Neural cell (in vitro differentiated cells): ENCODE results near the gene DNAJC10. TPM values are rescaled to one million over a fixed set of nuclear protein-coding genes. Genes with fewer than 3 reads are reported as not detected.

Experiments used
- H2AFZ ChIP-seq: fragments of 200-600, 300-800 bp; sonication (generic), shearing (Covaris generic); 2 replicates; pipeline ENCODE4 v1.6.0; 2014; ENCODE audit warnings: low read depth, mild to moderate bottlenecking, antibody characterized with exemption, low read length, moderate library complexity
- H3F3A ChIP-seq: fragments of 200-600 bp; shearing (Covaris generic); 2 replicates; pipeline ENCODE4 v1.6.1; 2016; ENCODE audit warnings: mild to moderate bottlenecking, moderate library complexity, mixed read lengths, antibody characterized with exemption, low read length; ENCODE audit not compliant: insufficient read depth, poor library complexity, severe bottlenecking
- H3K27ac ChIP-seq: fragments of 200-600, 300-800 bp; sonication (generic), shearing (Covaris generic); 2 replicates; pipeline ENCODE4 v1.5.1; 2014; ENCODE audit warnings: mild to moderate bottlenecking, low read length, moderate library complexity
- H3K27me3 ChIP-seq: fragments of 300-800, 200-600 bp; sonication (generic), shearing (Covaris generic); 2 replicates; pipeline ENCODE4 v1.6.0; 2014; ENCODE audit warnings: mild to moderate bottlenecking, low read depth, low read length, moderate library complexity; ENCODE audit not compliant: insufficient read depth
- H3K36me3 ChIP-seq: fragments of 300-800, 200-600 bp; sonication (generic), shearing (Covaris generic); 2 replicates; pipeline ENCODE4 v1.5.1; 2014; ENCODE audit warnings: mild to moderate bottlenecking, antibody characterized with exemption, low read length, moderate library complexity; ENCODE audit not compliant: insufficient read depth
- H3K4me2 ChIP-seq: fragments of 300-800, 200-600 bp; sonication (generic), shearing (Covaris generic); 2 replicates; pipeline ENCODE4 v1.6.0; 2014; ENCODE audit warnings: mild to moderate bottlenecking, low read length
- H3K4me3 ChIP-seq: fragments of 300-800, 200-600 bp; sonication (generic), shearing (Covaris generic); 2 replicates; pipeline ENCODE4 v1.5.1; 2014; ENCODE audit warnings: mild to moderate bottlenecking, low read length, moderate library complexity
- H3K79me2 ChIP-seq: fragments of 200-600 bp; shearing (Covaris generic); replicated peaks from 2 replicates; pipeline ENCODE4 v1.6.0; 2014; ENCODE audit warnings: mild to moderate bottlenecking, low read length, moderate library complexity; ENCODE audit not compliant: insufficient read depth
- H3K9ac ChIP-seq: fragments of 300-800, 200-600 bp; sonication (generic), shearing (Covaris generic); 2 replicates; pipeline ENCODE4 v1.6.1; 2016; ENCODE audit warnings: mild to moderate bottlenecking, low read length, mixed read lengths
- H3K9me2 ChIP-seq: fragments of 200-600 bp; shearing (Covaris generic); 2 replicates; pipeline ENCODE4 v1.6.1; 2016; ENCODE audit warnings: mild to moderate bottlenecking, low read length, mixed read lengths; ENCODE audit not compliant: insufficient read depth
- H3K9me3 ChIP-seq: fragments of 200-600, 300-800 bp; sonication (generic), shearing (Covaris generic); 2 replicates; pipeline ENCODE4 v1.6.1; 2016; ENCODE audit warnings: mild to moderate bottlenecking, mixed run types, low read length, moderate library complexity, mixed read lengths
- H4K20me1 ChIP-seq: fragments of 200-600 bp; shearing (Covaris generic); 2 replicates; pipeline ENCODE4 v1.6.1; 2016; ENCODE audit warnings: mild to moderate bottlenecking, mixed run types; ENCODE audit not compliant: insufficient read depth
- CTCF ChIP-seq: fragments of 450-650 bp; IDR thresholded peaks from 2 replicates; pipeline ENCODE4 v1.5.1; 2014; ENCODE audit warnings: antibody characterized with exemption, mild to moderate bottlenecking, moderate library complexity; ENCODE audit not compliant: poor library complexity, severe bottlenecking
- EP300 ChIP-seq: fragments of 450-650 bp; conservative IDR thresholded peaks from 2 replicates; pipeline ENCODE4 v1.6.1; 2014; ENCODE audit warnings: antibody characterized with exemption, mild to moderate bottlenecking, moderate library complexity; ENCODE audit not compliant: poor library complexity, severe bottlenecking
- EZH2 ChIP-seq: fragments of 200-600, 300-800 bp; shearing (Covaris generic), sonication (generic); IDR thresholded peaks from 2 replicates; pipeline ENCODE4 v1.6.1; 2014; ENCODE audit warnings: antibody characterized with exemption, low read length, borderline replicate concordance, mild to moderate bottlenecking; ENCODE audit not compliant: insufficient read depth, poor library complexity, severe bottlenecking
- MXI1 ChIP-seq: fragments of 450-650 bp; conservative IDR thresholded peaks from 2 replicates; pipeline ENCODE4 v1.6.1; 2014; ENCODE audit warnings: antibody characterized with exemption, mild to moderate bottlenecking; ENCODE audit not compliant: poor library complexity, severe bottlenecking
- POLR2AphosphoS5 ChIP-seq: IDR thresholded peaks from 2 replicates; pipeline ENCODE4 v1.6.1; 2012
- RAD21 ChIP-seq: fragments of 450-650 bp; conservative IDR thresholded peaks from 2 replicates; pipeline ENCODE4 v1.6.1; 2014; ENCODE audit warnings: antibody characterized with exemption, mild to moderate bottlenecking, moderate library complexity
- REST ChIP-seq: IDR thresholded peaks from 2 replicates; pipeline ENCODE4 v1.6.1; 2012; ENCODE audit warnings: borderline replicate concordance
- SMC3 ChIP-seq: fragments of 450-650 bp; conservative IDR thresholded peaks from 2 replicates; pipeline ENCODE4 v1.6.1; 2014; ENCODE audit warnings: antibody characterized with exemption, mild to moderate bottlenecking, moderate library complexity; ENCODE audit not compliant: poor library complexity
- TAF1 ChIP-seq: IDR thresholded peaks from 2 replicates; pipeline ENCODE4 v1.6.1; 2012; ENCODE audit warnings: low read depth
- polyA plus RNA-seq: library from polyadenylated mRNA; depleted of rRNA; stranded (reverse); fragments of >200 nt; gene quantifications from 2 replicates; pipeline ENCODE4 v1.2.3, GENCODE V29; 2014

Gene DNAJC10
- polyA plus RNA-seq, 1 donor from 2014 or later = 92.5 TPM

GRCh38 chr2:182667315-182667695, 48.8 kb upstream of the DNAJC10 start:
- H3K36me3 ChIP-seq = no peaks in the 10 kb centered on the region
- H3K27ac ChIP-seq = no peak overlapping the region
- no peaks in the 10 kb centered on the region for H3K9me2 ChIP-seq
- H3K27me3 ChIP-seq = no peaks in the 10 kb centered on the region
- no peak for TF ChIP-seq EZH2
- TF ChIP-seq POLR2AphosphoS5 = no peak
- TF ChIP-seq SMC3 = no peak
- no peak for TF ChIP-seq MXI1
- TF ChIP-seq CTCF = no peak
- no peak overlapping the region for H3K4me2 ChIP-seq
- no peaks in the 10 kb centered on the region for H3K79me2 ChIP-seq
- no peak overlapping the region for H3K9ac ChIP-seq
- H3K4me3 ChIP-seq = no peak overlapping the region
- H2AFZ ChIP-seq = no peak overlapping the region
- H3K9me3 ChIP-seq = no peaks in the 10 kb centered on the region
- H4K20me1 ChIP-seq = no peaks in the 10 kb centered on the region
- no peaks in the 10 kb centered on the region for H3F3A ChIP-seq

- no peaks in the 10 kb centered on the region for H3K9me2 ChIP-seq
- H3K4me2 ChIP-seq = no peak overlapping the region
- H2AFZ ChIP-seq = no peak overlapping the region
- no peaks in the 10 kb centered on the region for H3K79me2 ChIP-seq
- H3K27ac ChIP-seq = no peak overlapping the region
- H4K20me1 ChIP-seq = no peaks in the 10 kb centered on the region
- H3K9ac ChIP-seq = no peak overlapping the region
- H3K9me3 ChIP-seq = no peaks in the 10 kb centered on the region
- no peaks in the 10 kb centered on the region for H3K36me3 ChIP-seq
- no peaks in the 10 kb centered on the region for H3K27me3 ChIP-seq
- no peak overlapping the region for H3K4me3 ChIP-seq
- no peak for TF ChIP-seq RAD21
- TF ChIP-seq EP300 = no peak
- TF ChIP-seq POLR2AphosphoS5 = no peak
- TF ChIP-seq REST = no peak
- no peak for TF ChIP-seq SMC3
- no peak for TF ChIP-seq MXI1
- no peak for TF ChIP-seq EZH2
- TF ChIP-seq TAF1 = no peak
- TF ChIP-seq CTCF = no peak
- no peaks in the 10 kb centered on the region for H3F3A ChIP-seq
Observed at GRCh38 chr2:182668671-182669070, 47.4 kb upstream of the DNAJC10 start.
